DMS153 treated with DMSO at 0.1 percent for 48 hours (cell line): Measurements from ENCODE around the gene MEGF11.

Experiments
- DNase-seq: peaks from one replicate; lab custom pipeline; 2025; ENCODE audit not compliant: unreplicated experiment; lab: John Stamatoyannopoulos, UW

The MEGF11 gene

GRCh38 chr15:66221126-66221525, 32.4 kb downstream of the MEGF11 start:
- DNase-seq: no peak

DNA sequence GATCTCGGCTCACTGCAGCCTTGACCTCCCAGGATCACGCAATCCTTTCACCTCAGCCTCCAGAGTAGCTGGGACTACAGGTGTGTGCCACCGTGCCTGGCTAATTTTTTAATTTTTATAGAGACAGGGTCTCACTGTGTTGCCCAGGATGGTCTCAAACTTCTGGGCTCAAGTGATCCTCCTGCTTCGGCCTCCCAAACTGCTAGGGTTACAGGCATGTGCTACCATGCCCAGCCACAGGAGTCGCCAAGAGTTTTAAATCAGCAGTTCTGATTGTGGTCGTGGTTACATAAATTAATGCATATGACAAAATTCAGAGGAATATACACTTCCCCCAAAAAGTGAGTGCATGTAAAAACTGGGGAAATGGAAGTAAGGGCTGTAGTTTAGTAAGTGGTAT, 32.9 kb downstream of the MEGF11 start:
- no peak for DNase-seq

DNA sequence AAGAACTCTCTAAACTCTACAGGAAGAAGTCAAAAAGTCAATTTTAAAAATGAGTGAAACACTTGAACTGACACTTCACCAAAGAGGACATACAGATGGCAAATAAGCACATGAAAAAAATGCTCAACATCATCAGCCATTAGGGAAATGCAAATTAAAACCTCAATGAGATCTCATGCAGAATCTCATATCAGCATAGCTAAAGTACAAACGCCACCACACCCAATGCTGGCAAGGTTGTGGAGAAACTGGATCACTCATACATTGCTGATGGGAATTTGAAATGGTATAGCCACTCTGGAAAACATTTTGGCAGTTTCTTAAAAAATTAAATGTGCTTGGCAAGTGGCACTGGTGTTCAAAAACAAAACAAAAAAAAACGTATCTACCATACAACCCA, 34.2 kb downstream of the MEGF11 start:
- DNase-seq: no peak

DNA sequence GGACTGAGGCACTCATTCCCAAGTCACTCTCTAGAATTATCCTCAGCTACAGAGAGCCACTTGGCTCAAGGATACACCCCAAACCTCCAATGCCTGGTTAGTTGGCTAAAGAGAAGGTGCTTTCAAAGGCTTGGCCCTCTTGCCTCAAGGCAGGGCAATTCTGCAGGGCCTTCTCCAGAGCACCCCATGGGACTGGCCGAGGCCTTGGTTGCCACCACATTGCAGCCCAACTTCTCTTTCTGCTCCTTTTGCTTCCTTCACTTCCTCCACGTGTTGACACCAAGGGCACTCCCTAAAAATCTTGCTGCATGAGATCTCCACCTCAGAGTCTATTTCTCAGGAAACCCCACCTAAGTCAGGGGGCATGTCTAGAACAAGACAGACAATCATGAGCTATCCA, 36.7 kb downstream of the MEGF11 start:
- no peak for DNase-seq

- no peak for DNase-seq
These were observed 37.7 kb downstream of the MEGF11 start for GRCh38 chr15:66215811-66216210.

DNA sequence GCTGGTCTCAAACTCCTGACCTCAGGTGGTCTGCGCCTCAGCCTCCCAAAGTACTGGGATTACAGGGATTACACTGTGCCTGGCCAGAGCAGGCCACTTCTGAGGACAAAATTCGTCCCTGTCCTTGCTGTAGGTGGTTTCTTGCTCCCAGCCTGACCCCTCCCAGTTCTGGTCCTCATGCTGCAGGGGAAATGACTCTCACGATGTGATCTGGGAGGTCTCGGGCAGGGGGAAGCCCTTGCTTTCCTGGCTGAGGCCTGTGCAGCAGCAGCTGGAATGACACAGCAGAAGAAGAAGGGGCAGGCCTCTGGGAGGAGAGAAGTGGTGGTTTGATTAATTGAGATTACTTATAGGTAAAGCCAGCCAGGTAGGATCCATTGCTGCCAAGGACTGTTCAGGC, 39.3 kb downstream of the MEGF11 start:
- no peak for DNase-seq

DNA sequence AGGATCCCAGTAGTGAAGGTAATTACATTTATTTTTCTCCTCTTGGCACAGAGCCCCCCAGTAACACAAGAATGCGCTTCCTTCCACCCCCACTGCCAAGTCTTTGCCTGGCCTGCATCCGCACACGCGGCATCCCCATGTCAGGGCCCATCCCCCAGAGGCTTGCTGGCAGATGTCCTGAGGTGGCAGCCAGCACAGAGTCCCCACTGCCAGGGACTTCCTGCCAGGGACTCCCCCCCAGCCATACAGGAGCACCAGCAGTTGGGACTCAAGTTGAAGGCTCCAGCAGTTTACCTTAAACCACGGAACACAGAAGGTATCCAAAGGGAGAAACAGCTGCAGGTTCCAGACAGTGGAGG, 41.0 kb downstream of the MEGF11 start:
- DNase-seq: no peak

- no peak for DNase-seq
These were observed 41.6 kb downstream of the MEGF11 start for GRCh38 chr15:66211670-66212562.

- DNase-seq: no peak
These were observed 42.9 kb downstream of the MEGF11 start for GRCh38 chr15:66210684-66211083.

DNA sequence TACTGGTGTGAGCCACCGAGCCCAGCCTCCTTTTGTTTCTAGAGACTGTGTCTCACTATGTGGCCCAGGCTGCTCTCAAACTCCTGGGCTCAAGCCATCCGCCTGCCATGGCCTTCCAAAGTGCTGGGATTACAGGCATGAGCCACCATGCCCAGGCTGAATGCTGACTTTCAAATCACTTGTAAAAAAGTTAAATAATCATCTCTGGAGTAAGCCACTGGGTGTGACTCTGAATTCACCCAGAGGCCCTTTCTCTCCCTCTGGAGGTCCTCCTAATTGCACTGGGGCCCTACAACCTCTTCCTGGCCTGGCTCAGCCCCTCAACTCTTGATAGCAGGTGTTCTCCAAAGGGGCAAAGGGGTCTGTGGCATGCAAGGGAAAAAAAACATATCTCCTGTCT, 54.8 kb downstream of the MEGF11 start:
- no peak for DNase-seq

GRCh38 chr15:66196602-66197001, 56.9 kb downstream of the MEGF11 start:
- DNase-seq: no peak

GRCh38 chr15:66195621-66196230, 57.8 kb downstream of the MEGF11 start:
- no peak for DNase-seq

DNA sequence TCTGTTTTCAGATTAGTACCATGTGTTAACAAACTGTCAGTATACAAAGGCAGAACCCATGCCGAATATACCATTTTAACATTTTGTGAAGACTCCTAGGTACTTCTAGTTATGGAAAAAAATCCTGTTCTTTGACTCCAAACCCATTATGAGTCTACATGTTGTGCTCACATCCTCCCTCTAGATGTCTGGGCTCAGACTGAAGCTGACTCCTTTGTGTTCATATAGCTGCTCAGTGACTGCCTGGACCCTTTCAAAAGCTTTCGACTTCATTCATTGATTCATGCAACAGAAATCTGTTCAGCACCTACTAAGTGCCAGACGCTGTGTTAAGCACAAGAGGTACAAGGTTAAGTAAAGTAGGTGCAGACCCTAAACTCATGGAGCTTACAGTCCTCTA, 60.5 kb downstream of the MEGF11 start:
- DNase-seq: no peak

- DNase-seq: no peak
These were observed 62.8 kb downstream of the MEGF11 start for GRCh38 chr15:66190746-66191145.

- no peak for DNase-seq
These were observed 64.3 kb downstream of the MEGF11 start for GRCh38 chr15:66189291-66189690.

GRCh38 chr15:66188464-66188863, 65.1 kb downstream of the MEGF11 start:
- DNase-seq: no peak

- DNase-seq: no peak
These were observed 66.3 kb downstream of the MEGF11 start for GRCh38 chr15:66187271-66187670.

- DNase-seq: no peak
These were observed 67.3 kb downstream of the MEGF11 start for GRCh38 chr15:66186049-66186825.

DNA sequence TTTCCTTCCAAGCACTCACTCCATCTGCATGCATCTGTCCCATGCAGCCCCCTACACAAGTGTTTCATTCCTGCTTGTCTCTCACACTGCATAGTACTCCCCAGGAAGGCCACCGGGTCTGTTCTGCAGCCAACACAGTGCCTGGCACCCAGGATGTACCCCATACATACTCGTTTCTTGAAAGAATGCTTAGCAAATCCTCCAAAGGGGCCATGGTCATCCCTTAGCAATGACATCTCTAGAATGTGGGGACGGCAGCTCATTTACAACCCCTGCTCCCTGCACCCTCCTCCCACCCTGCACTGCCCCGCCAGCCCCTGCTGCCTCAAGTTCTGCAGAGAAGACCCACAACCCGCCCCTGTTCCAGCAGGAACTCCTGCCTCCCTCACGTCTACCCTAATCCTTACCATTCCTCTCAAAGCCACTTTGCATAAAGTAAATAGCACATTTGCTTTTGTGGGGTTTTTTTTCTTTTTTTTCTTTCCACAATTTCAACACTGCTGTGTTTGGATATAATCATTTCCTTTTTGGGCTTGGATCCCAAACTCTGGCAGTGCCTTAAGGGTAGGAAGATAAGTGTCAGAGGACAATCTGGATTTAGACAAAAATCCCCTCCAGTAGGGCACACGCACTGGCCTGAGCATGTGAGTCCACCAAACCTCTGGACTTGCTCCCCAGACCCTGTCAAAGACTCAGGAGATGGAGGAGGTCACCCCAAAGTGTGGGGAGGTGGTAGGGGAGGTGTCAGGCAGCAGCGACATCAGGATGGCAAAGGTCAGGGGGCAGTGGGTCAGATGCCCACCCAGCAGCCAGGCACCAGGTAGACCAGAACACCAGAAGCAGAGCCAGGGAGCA, 68.4 kb downstream of the MEGF11 start:
- DNase-seq: no peak

DNA sequence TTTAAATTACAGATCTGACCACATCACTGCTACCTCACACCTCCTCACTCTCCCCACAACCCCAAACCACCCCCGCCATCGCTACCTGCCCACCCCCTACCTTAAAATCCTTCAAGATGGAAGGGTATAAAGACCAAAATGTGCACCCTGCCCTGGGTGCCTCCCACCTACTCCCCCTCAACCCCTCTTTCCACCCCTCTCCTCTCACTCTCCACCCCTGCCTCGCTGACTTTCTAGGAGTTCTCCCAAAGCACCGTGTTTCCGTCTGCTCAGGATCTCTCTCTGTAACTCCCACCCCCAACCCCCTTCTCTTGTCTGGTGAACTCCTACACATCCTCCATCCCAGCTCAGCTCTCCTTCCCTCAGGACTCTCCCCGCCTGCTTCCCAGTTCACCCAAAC, 69.1 kb downstream of the MEGF11 start:
- no peak for DNase-seq

DNA sequence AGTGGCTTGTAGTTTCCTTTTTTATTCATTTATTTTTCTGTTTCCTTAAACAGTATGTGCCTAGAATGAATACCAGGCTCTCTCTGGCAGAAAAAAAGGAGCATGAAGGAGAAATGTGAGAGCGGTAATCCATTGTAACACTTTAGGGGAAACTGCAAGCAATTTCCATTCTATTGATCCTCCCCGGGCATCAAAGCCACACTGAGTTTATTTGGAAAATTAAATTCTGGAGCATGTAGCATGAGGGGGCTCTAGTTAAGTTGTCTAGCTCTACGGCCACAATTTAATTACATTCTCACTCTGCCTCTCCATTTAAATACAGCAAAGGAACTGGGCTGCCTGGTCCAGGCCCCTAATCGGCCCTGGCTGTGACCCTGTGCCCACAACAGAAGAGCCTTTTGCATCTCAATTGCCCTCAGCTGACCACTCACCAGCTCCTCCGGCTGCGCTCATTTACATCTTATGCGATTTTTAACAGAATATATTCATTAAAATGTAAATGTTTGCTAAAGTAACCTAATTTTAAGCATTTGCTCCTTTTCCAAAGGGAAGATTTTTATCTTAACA, 72.9 kb downstream of the MEGF11 start:
- DNase-seq: no peak
